OCI-LY3 (cell line): ENCODE data around the gene CCDC92.

Experiments used
- EZH2phosphoT487 ChIP-seq: fragments of 200-600 bp; shearing (Covaris generic); IDR thresholded peaks from 2 replicates; pipeline ENCODE4 v1.6.1; 2018; ENCODE audit warnings: antibody characterized with exemption, mixed run types, low read depth
- TF ChIP-seq, protein P1 (sequence below): fragments of 200-600, 300-600 bp; sonication (generic); IDR thresholded peaks from 2 replicates; pipeline ENCODE4 v1.5.1; 2014; ENCODE audit warnings: antibody characterized with exemption, low read length, low read depth

DNA sequence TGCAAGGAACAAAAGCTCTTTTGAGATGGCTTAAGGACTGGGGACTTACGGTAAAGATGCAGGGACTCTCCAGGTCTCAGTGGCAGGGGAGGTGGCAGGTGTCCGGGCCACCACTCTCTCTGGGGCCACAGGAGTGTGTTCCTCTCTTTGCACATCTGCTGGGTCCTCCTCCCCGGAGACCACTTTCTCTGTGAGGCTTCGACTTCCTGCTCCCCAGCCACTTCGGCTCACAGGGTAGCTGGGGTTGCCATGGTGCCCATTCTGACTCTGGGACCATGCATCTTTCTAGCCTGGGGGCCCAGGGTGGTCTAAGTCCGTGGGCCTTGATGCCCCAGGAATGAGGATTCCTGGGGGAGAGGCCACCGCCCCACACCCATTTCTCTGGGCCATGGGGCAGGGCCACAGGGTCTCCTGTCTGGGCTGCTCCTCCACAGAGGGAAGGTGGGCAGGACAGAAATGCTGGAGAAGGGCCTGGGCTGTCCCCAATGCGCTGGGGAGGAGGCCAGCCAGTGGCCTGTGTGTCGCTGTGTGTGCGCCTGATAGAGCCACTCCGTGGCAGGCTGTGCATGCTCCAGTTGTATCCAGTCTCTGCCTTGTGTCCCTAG is 38.5 kb downstream of the CCDC92 start:
- TF ChIP-seq, protein P1, sequence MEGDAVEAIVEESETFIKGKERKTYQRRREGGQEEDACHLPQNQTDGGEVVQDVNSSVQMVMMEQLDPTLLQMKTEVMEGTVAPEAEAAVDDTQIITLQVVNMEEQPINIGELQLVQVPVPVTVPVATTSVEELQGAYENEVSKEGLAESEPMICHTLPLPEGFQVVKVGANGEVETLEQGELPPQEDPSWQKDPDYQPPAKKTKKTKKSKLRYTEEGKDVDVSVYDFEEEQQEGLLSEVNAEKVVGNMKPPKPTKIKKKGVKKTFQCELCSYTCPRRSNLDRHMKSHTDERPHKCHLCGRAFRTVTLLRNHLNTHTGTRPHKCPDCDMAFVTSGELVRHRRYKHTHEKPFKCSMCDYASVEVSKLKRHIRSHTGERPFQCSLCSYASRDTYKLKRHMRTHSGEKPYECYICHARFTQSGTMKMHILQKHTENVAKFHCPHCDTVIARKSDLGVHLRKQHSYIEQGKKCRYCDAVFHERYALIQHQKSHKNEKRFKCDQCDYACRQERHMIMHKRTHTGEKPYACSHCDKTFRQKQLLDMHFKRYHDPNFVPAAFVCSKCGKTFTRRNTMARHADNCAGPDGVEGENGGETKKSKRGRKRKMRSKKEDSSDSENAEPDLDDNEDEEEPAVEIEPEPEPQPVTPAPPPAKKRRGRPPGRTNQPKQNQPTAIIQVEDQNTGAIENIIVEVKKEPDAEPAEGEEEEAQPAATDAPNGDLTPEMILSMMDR, result no peak
- no peak for TF ChIP-seq EZH2phosphoT487
